OCI-LY1 (cell line): ENCODE measurements around the gene LARP4B.

Experiments
- H2AFZ ChIP-seq: fragments of 200-600 bp; sonication (generic), shearing (Covaris generic); 2 replicates; pipeline ENCODE4 v1.6.0; 2014; ENCODE audit warnings: antibody characterized with exemption, mild to moderate bottlenecking, low read length
- H3F3A ChIP-seq: fragments of 200-600 bp; sonication (generic), shearing (Covaris generic); 2 replicates; pipeline ENCODE4 v1.6.0; 2014; ENCODE audit warnings: mild to moderate bottlenecking, antibody characterized with exemption, low read length, moderate library complexity; ENCODE audit not compliant: insufficient read depth
- H3K27ac ChIP-seq: fragments of 200-600 bp; sonication (generic); 2 replicates; pipeline ENCODE4 v1.5.1; 2014; ENCODE audit warnings: low read length, mixed run types, mild to moderate bottlenecking, low read depth; ENCODE audit not compliant: poor library complexity, severe bottlenecking
- H3K27me3 ChIP-seq: fragments of 200-600 bp; sonication (generic); 2 replicates; pipeline ENCODE4 v1.6.0; 2014; ENCODE audit warnings: antibody characterized with exemption, mild to moderate bottlenecking, low read length, moderate library complexity; ENCODE audit not compliant: insufficient read depth
- H3K36me3 ChIP-seq: fragments of 200-600 bp; sonication (generic); 2 replicates; pipeline ENCODE4 v1.6.1; 2014; ENCODE audit warnings: mild to moderate bottlenecking, antibody characterized with exemption, low read length, moderate library complexity, mixed read lengths; ENCODE audit not compliant: insufficient read depth
- H3K4me1 ChIP-seq: fragments of 200-600 bp; sonication (generic); 2 replicates; pipeline ENCODE4 v1.5.1; 2014; ENCODE audit warnings: mild to moderate bottlenecking, low read length, moderate library complexity; ENCODE audit not compliant: insufficient read depth, severe bottlenecking
- H3K4me2 ChIP-seq: fragments of 200-600 bp; sonication (generic), shearing (Covaris generic); 2 replicates; pipeline ENCODE4 v1.6.1; 2014; ENCODE audit warnings: low read length
- H3K4me3 ChIP-seq: fragments of 200-600 bp; sonication (generic); 2 replicates; pipeline ENCODE4 v1.5.1; 2014; ENCODE audit warnings: low read length, low read depth, mild to moderate bottlenecking, mixed read lengths; ENCODE audit not compliant: poor library complexity, severe bottlenecking
- H3K79me2 ChIP-seq: fragments of 200-600 bp; shearing (Covaris generic); 2 replicates; pipeline ENCODE4 v1.6.1; 2016; ENCODE audit warnings: mixed run types, low read length, mixed read lengths; ENCODE audit not compliant: insufficient read depth
- H3K9ac ChIP-seq: fragments of 200-600 bp; sonication (generic), shearing (Covaris generic); 2 replicates; pipeline ENCODE4 v1.6.1; 2014; ENCODE audit warnings: mild to moderate bottlenecking, low read length, mixed read lengths
- H3K9me2 ChIP-seq: fragments of 200-600 bp; sonication (generic), shearing (Covaris generic); 2 replicates; pipeline ENCODE4 v1.6.1; 2014; ENCODE audit warnings: low read depth, mild to moderate bottlenecking, low read length, mixed read lengths
- H3K9me3 ChIP-seq: fragments of 200-600 bp; shearing (Covaris generic); 2 replicates; pipeline ENCODE4 v1.6.1; 2014; ENCODE audit warnings: low read length, mixed read lengths
- H4K20me1 ChIP-seq: fragments of 200-600 bp; sonication (generic), shearing (Covaris generic); 2 replicates; pipeline ENCODE4 v1.6.0; 2016; ENCODE audit warnings: mild to moderate bottlenecking, low read length; ENCODE audit not compliant: insufficient read depth
- EZH2 ChIP-seq: fragments of 200-600 bp; sonication (generic), shearing (Covaris generic); IDR thresholded peaks from 2 replicates; pipeline ENCODE4 v1.8.0; 2017; ENCODE audit warnings: borderline replicate concordance, mixed run types, mild to moderate bottlenecking, antibody characterized with exemption, low read length, moderate library complexity, mixed read lengths
- TF ChIP-seq, protein P1 (sequence below): fragments of 200-600 bp; sonication (generic), shearing (Covaris generic); IDR thresholded peaks from 2 replicates; pipeline ENCODE4 v1.5.1; 2017; ENCODE audit warnings: mild to moderate bottlenecking, antibody characterized with exemption, low read length, moderate library complexity, mixed read lengths

LARP4B gene

GRCh38 chr10:786633-787474, 144.7 kb downstream of the LARP4B start:
- TF ChIP-seq EZH2: no peak
- TF ChIP-seq, protein P1, sequence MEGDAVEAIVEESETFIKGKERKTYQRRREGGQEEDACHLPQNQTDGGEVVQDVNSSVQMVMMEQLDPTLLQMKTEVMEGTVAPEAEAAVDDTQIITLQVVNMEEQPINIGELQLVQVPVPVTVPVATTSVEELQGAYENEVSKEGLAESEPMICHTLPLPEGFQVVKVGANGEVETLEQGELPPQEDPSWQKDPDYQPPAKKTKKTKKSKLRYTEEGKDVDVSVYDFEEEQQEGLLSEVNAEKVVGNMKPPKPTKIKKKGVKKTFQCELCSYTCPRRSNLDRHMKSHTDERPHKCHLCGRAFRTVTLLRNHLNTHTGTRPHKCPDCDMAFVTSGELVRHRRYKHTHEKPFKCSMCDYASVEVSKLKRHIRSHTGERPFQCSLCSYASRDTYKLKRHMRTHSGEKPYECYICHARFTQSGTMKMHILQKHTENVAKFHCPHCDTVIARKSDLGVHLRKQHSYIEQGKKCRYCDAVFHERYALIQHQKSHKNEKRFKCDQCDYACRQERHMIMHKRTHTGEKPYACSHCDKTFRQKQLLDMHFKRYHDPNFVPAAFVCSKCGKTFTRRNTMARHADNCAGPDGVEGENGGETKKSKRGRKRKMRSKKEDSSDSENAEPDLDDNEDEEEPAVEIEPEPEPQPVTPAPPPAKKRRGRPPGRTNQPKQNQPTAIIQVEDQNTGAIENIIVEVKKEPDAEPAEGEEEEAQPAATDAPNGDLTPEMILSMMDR: no peak
- Histone ChIP-seq H3K4me2 (peak overlapping the region; percentile 35; the same call in 1 of the 2 replicates), H3K9me2 (no peaks in the 10 kb centered on the region), H3K27ac (no peak overlapping the region), H3K4me3 (no peak overlapping the region), H3F3A (no peaks in the 10 kb centered on the region), H3K4me1 (peaks cover 40% of the 10 kb centered on the region), H3K9me3 (no peaks in the 10 kb centered on the region), H3K79me2 (no peaks in the 10 kb centered on the region), H2AFZ (no peak overlapping the region), H3K36me3 (0 out of 2 replicates have a peak, but pooled peaks cover 2% of the 10 kb centered on the region), H3K9ac (no peak overlapping the region), H3K27me3 (no peaks in the 10 kb centered on the region), H4K20me1 (no peaks in the 10 kb centered on the region)

- H3K9me2 ChIP-seq: no peaks in the 10 kb centered on the region
- TF ChIP-seq, protein P1: no peak
- TF ChIP-seq EZH2: no peak
Observed at GRCh38 chr10:785861-786214, 145.7 kb downstream of the LARP4B start.

GRCh38 chr10:785089-785860, 146.2 kb downstream of the LARP4B start:
- Histone ChIP-seq H3K4me2 (peak overlapping the region; percentile 54; the same call in 1 of the 2 replicates), H3K9me2 (no peaks in the 10 kb centered on the region), H3K9me3 (no peaks in the 10 kb centered on the region), H2AFZ (no peak overlapping the region), H3K27ac (no peak overlapping the region), H3K9ac (no peak overlapping the region), H3K79me2 (no peaks in the 10 kb centered on the region), H3K36me3 (no peaks in the 10 kb centered on the region), H3F3A (no peaks in the 10 kb centered on the region), H3K27me3 (no peaks in the 10 kb centered on the region), H3K4me3 (peak overlapping the region; percentile 37), H4K20me1 (no peaks in the 10 kb centered on the region), H3K4me1 (peaks cover 40% of the 10 kb centered on the region)
- TF ChIP-seq EZH2: no peak
- TF ChIP-seq, protein P1: no peak

More at GRCh38 chr10:785861-786214, 145.7 kb downstream of the LARP4B start:
- H3K79me2 ChIP-seq: no peaks in the 10 kb centered on the region
- H3K9me3 ChIP-seq: no peaks in the 10 kb centered on the region
- no peak overlapping the region for H3K4me2 ChIP-seq
- H3K27me3 ChIP-seq: no peaks in the 10 kb centered on the region
- no peaks in the 10 kb centered on the region for H3F3A ChIP-seq
- peaks cover 40% of the 10 kb centered on the region for H3K4me1 ChIP-seq
- H2AFZ ChIP-seq: no peak overlapping the region
- H4K20me1 ChIP-seq: no peaks in the 10 kb centered on the region
- no peak overlapping the region for H3K4me3 ChIP-seq
- no peak overlapping the region for H3K27ac ChIP-seq
- no peaks in the 10 kb centered on the region for H3K36me3 ChIP-seq
- no peak overlapping the region for H3K9ac ChIP-seq
